HEK293 (cell line): ENCODE results near the gene C1orf185.

Experiments used
- CTCF ChIA-PET: fragments of 350-600 bp; formaldehyde crosslinking; extraction: SDS; loops from one replicate; lab custom pipeline; 2021; ENCODE audit warnings: antibody characterized with exemption; lab: Yijun Ruan, JAX
- POLR2A ChIA-PET: fragments of 300-600 bp; formaldehyde crosslinking; extraction: SDS; loops from one replicate; lab custom pipeline; 2020; ENCODE audit warnings: antibody characterized with exemption, inconsistent platforms; lab: Yijun Ruan, JAX
- H3K27ac ChIP-seq: fragments of 200-500 bp; sonication (Bioruptor generic); 2 replicates; pipeline ENCODE4 v1.5.1; 2014; ENCODE audit warnings: low read depth, low read length, control low read depth, inconsistent platforms; ENCODE audit errors: extremely low read depth
- H3K36me3 ChIP-seq, 2 experiments: fragments of 200-500 bp in 1 of 2; sonication (Bioruptor generic) in 1 of 2; 1 replicate in 1 of 2; 2 replicates in 1 of 2; pipeline ENCODE4 v1.5.1; 2014 to 2017; ENCODE audit warnings: inconsistent platforms in 2 of 2, low read length in 2 of 2; ENCODE audit not compliant: control insufficient read depth in 2 of 2, insufficient read depth in 1 of 2
- H3K4me1 ChIP-seq: fragments of 200-500 bp; sonication (Bioruptor generic); 2 replicates; pipeline ENCODE4 v1.5.1; 2014; ENCODE audit warnings: mild to moderate bottlenecking, low read length, inconsistent platforms; ENCODE audit not compliant: control insufficient read depth, insufficient read depth
- H3K4me3 ChIP-seq: 2 replicates; pipeline ENCODE4 v1.5.1; 2011; ENCODE audit warnings: low read depth, mild to moderate bottlenecking, control low read depth, low read length, moderate library complexity
- H3K9me3 ChIP-seq: fragments of 200-500 bp; sonication (Bioruptor generic); 2 replicates; pipeline ENCODE4 v1.5.1; 2014; ENCODE audit warnings: low read depth, low read length, inconsistent platforms; ENCODE audit not compliant: control insufficient read depth, insufficient read depth
- GLIS2 ChIP-seq: fragments of 450-650 bp; formaldehyde crosslinking; IDR thresholded peaks from 2 replicates; pipeline ENCODE4 v1.5.1; 2016; ENCODE audit warnings: missing biosample characterization, missing genetic modification characterization
- KLF17 ChIP-seq: fragments of 450-650 bp; formaldehyde crosslinking; IDR thresholded peaks from 2 replicates; pipeline ENCODE4 v1.5.1; 2016; ENCODE audit warnings: missing biosample characterization, missing genetic modification characterization
- MYNN ChIP-seq: fragments of 450-650 bp; formaldehyde crosslinking; IDR thresholded peaks from 2 replicates; pipeline ENCODE4 v1.5.1; 2016; ENCODE audit warnings: missing biosample characterization, missing genetic modification characterization, borderline replicate concordance
- PRDM10 ChIP-seq: fragments of 450-650 bp; formaldehyde crosslinking; IDR thresholded peaks from 2 replicates; pipeline ENCODE4 v1.5.1; 2016; ENCODE audit warnings: missing biosample characterization, missing genetic modification characterization
- YY1 ChIP-seq: fragments of 450-650 bp; formaldehyde crosslinking; IDR thresholded peaks from 2 replicates; pipeline ENCODE4 v1.5.1; 2018; ENCODE audit warnings: missing biosample characterization, missing genetic modification characterization
- ZFHX2 ChIP-seq: fragments of 450-650 bp; formaldehyde crosslinking; conservative IDR thresholded peaks from 2 replicates; pipeline ENCODE4 v1.5.1; 2016; ENCODE audit warnings: missing biosample characterization, missing genetic modification characterization
- ZNF138 ChIP-seq: fragments of 450-650 bp; formaldehyde crosslinking; IDR thresholded peaks from 2 replicates; pipeline ENCODE4 v1.5.1; 2016; ENCODE audit warnings: missing biosample characterization, missing genetic modification characterization, borderline replicate concordance
- ZNF223 ChIP-seq: fragments of 450-650 bp; formaldehyde crosslinking; IDR thresholded peaks from 2 replicates; pipeline ENCODE4 v1.5.1; 2016; ENCODE audit warnings: missing biosample characterization, missing genetic modification characterization
- ZNF266 ChIP-seq: fragments of 450-650 bp; formaldehyde crosslinking; IDR thresholded peaks from 2 replicates; pipeline ENCODE4 v1.5.1; 2016; ENCODE audit warnings: missing biosample characterization, missing genetic modification characterization, low read depth
- ZNF292 ChIP-seq: fragments of 450-650 bp; formaldehyde crosslinking; IDR thresholded peaks from 2 replicates; pipeline ENCODE4 v1.5.1; 2016; ENCODE audit warnings: low read depth, missing biosample characterization, missing genetic modification characterization, borderline replicate concordance
- ZNF302 ChIP-seq: fragments of 450-650 bp; formaldehyde crosslinking; IDR thresholded peaks from 2 replicates; pipeline ENCODE4 v1.5.1; 2016; ENCODE audit warnings: missing biosample characterization, missing genetic modification characterization, low read depth
- ZNF398 ChIP-seq: fragments of 450-650 bp; formaldehyde crosslinking; IDR thresholded peaks from 2 replicates; pipeline ENCODE4 v1.5.1; 2017; ENCODE audit warnings: missing biosample characterization, missing genetic modification characterization
- ZNF449 ChIP-seq: fragments of 450-650 bp; formaldehyde crosslinking; IDR thresholded peaks from 2 replicates; pipeline ENCODE4 v1.5.1; 2017; ENCODE audit warnings: missing biosample characterization, mild to moderate bottlenecking, missing genetic modification characterization, moderate library complexity
- ZNF48 ChIP-seq: fragments of 450-650 bp; formaldehyde crosslinking; IDR thresholded peaks from 2 replicates; pipeline ENCODE4 v1.5.1; 2016; ENCODE audit warnings: missing biosample characterization, missing genetic modification characterization
- ZNF521 ChIP-seq: fragments of 450-650 bp; formaldehyde crosslinking; IDR thresholded peaks from 2 replicates; pipeline ENCODE4 v1.5.1; 2017; ENCODE audit warnings: missing biosample characterization, mild to moderate bottlenecking, missing genetic modification characterization
- ZNF623 ChIP-seq: fragments of 450-650 bp; formaldehyde crosslinking; IDR thresholded peaks from 2 replicates; pipeline ENCODE4 v1.5.1; 2016; ENCODE audit warnings: missing biosample characterization, missing genetic modification characterization
- ZNF645 ChIP-seq: fragments of 450-650 bp; formaldehyde crosslinking; IDR thresholded peaks from 2 replicates; pipeline ENCODE4; 2016; ENCODE audit warnings: missing biosample characterization, missing genetic modification characterization
- ZNF670 ChIP-seq: fragments of 450-650 bp; formaldehyde crosslinking; IDR thresholded peaks from 2 replicates; pipeline ENCODE4 v1.5.1; 2016; ENCODE audit warnings: missing biosample characterization, missing genetic modification characterization, low read depth
- ZNF677 ChIP-seq: fragments of 450-650 bp; IDR thresholded peaks from 2 replicates; pipeline ENCODE4 v1.5.0; 2018; ENCODE audit warnings: missing biosample characterization, mild to moderate bottlenecking, missing genetic modification characterization, moderate library complexity
- ZNF707 ChIP-seq: fragments of 450-650 bp; formaldehyde crosslinking; IDR thresholded peaks from 2 replicates; pipeline ENCODE4 v1.5.1; 2016; ENCODE audit warnings: missing biosample characterization, missing genetic modification characterization
- ZSCAN23 ChIP-seq: fragments of 450-650 bp; formaldehyde crosslinking; IDR thresholded peaks from 2 replicates; pipeline ENCODE4 v1.5.1; 2016; ENCODE audit warnings: missing biosample characterization, missing genetic modification characterization

Gene C1orf185

GRCh38 chr1:51061231-51061918, 40.7 kb upstream of the C1orf185 start (continued):
- TF ChIP-seq ZNF138 (tag by site-specific recombination) = no peak
- TF ChIP-seq KLF17 (tag by site-specific recombination) = no peak
- no peak for TF ChIP-seq ZSCAN23 (tag by site-specific recombination)
- no peak for TF ChIP-seq ZFHX2 (tag by site-specific recombination)

GRCh38 chr1:51063121-51063520, 38.9 kb upstream of the C1orf185 start:
- no peaks in the 10 kb centered on the region for H3K9me3 ChIP-seq
- TF ChIP-seq ZNF449 (tag by site-specific recombination) (no peak), ZNF292 (tag by site-specific recombination) (no peak), ZNF223 (no peak), PRDM10 (tag by site-specific recombination) (no peak), ZNF398 (tag by site-specific recombination) (no peak), ZNF670 (tag by site-specific recombination) (no peak), YY1 (tag by site-specific recombination) (no peak), GLIS2 (no peak), ZNF707 (tag by site-specific recombination) (no peak), ZNF677 (no peak), ZNF623 (no peak)
- H3K4me3 ChIP-seq = no peak overlapping the region
- H3K4me1 ChIP-seq = no peaks in the 10 kb centered on the region
- CTCF ChIA-PET = interaction anchor here (0.6 to 1.3 kb wide), 2 partner anchors 126 to 332 kb away, joined by 3 to 4 read pairs; no protein-coding TSS in a partner anchor
- H3K36me3 ChIP-seq = no peaks in the 10 kb centered on the region
- POLR2A ChIA-PET = no interaction called here
- H3K27ac ChIP-seq = no peak overlapping the region

- CTCF ChIA-PET = interaction anchor here (0.6 kb wide), 1 partner anchor 73 kb away, joined by 4 read pairs; no protein-coding TSS in a partner anchor
- H3K4me3 ChIP-seq = no peak overlapping the region
Observed at GRCh38 chr1:51070011-51070410, 32.0 kb upstream of the C1orf185 start.

More at GRCh38 chr1:51070011-51070410, 32.0 kb upstream of the C1orf185 start:
- no peaks in the 10 kb centered on the region for H3K36me3 ChIP-seq
- no peaks in the 10 kb centered on the region for H3K9me3 ChIP-seq
- no peaks in the 10 kb centered on the region for H3K4me1 ChIP-seq
- TF ChIP-seq ZNF645 (tag by site-specific recombination) (no peak), MYNN (no peak), ZNF266 (tag by site-specific recombination) (no peak), ZNF48 (tag by site-specific recombination) (no peak), ZNF302 (tag by site-specific recombination) (no peak), ZNF521 (tag by site-specific recombination) (no peak)
- POLR2A ChIA-PET = no interaction called here
- H3K27ac ChIP-seq = no peak overlapping the region
